Fibroblast of lung (primary cell): ENCODE data around the gene ALDH5A1. TPM values are rescaled to one million over a fixed set of nuclear protein-coding genes. Genes with fewer than 3 reads are reported as not detected.

Experiments
- DNase-seq, 2 donors: peaks; one replicate each; pipeline versions ENCODE4 v3.0.0 to v3.0.0-alpha.2; 2010; ENCODE audit warnings: low read depth in 2 of 2
- H2AFZ ChIP-seq: 2 replicates; pipeline ENCODE4 v1.5.1; 2012; ENCODE audit warnings: low read length, control low read depth, inconsistent platforms
- H3K27ac ChIP-seq: 2 replicates; pipeline ENCODE4 v1.5.1; 2011; ENCODE audit warnings: low read length, control low read depth; ENCODE audit not compliant: insufficient read depth
- H3K27me3 ChIP-seq: 2 replicates; pipeline ENCODE4 v1.5.1; 2011; ENCODE audit warnings: mild to moderate bottlenecking, low read length; ENCODE audit not compliant: control insufficient read depth, insufficient read depth
- H3K36me3 ChIP-seq: 2 replicates; pipeline ENCODE4 v1.5.1; 2011; ENCODE audit warnings: low read length; ENCODE audit not compliant: control insufficient read depth, insufficient read depth
- H3K4me1 ChIP-seq: 2 replicates; pipeline ENCODE4 v1.5.1; 2011; ENCODE audit warnings: low read length; ENCODE audit not compliant: control insufficient read depth, insufficient read depth; ENCODE audit errors: extremely low read depth
- H3K4me2 ChIP-seq: 2 replicates; pipeline ENCODE4 v1.5.1; 2011; ENCODE audit warnings: low read length, control low read depth; ENCODE audit not compliant: insufficient read depth; ENCODE audit errors: extremely low read depth
- H3K4me3 ChIP-seq, 4 experiments: fragments of 200-600 bp in 1 of 4; sonication (generic) in 1 of 4; replicated peaks in 1 of 4; 2 replicates each; pipeline ENCODE4 v1.5.1; 2011 to 2016; ENCODE audit warnings: low read length in 4 of 4, low read depth in 3 of 4, mild to moderate bottlenecking in 3 of 4, control low read depth in 2 of 4, inconsistent platforms in 1 of 4, mixed read lengths in 1 of 4; ENCODE audit not compliant: insufficient read depth in 1 of 4; ENCODE audit errors: control extremely low read depth in 1 of 4
- H3K79me2 ChIP-seq: 2 replicates; pipeline ENCODE4 v1.5.1; 2012; ENCODE audit warnings: mild to moderate bottlenecking, low read length, inconsistent platforms; ENCODE audit not compliant: control insufficient read depth, insufficient read depth
- H3K9ac ChIP-seq: 2 replicates; pipeline ENCODE4 v1.5.1; 2011; ENCODE audit warnings: mild to moderate bottlenecking, low read length, control low read depth; ENCODE audit not compliant: insufficient read depth
- H3K9me3 ChIP-seq: 2 replicates; pipeline ENCODE4 v1.5.1; 2012; ENCODE audit warnings: low read depth, low read length; ENCODE audit not compliant: control insufficient read depth, insufficient read depth
- H4K20me1 ChIP-seq: 2 replicates; pipeline ENCODE4 v1.5.1; 2011; ENCODE audit warnings: low read length; ENCODE audit not compliant: control insufficient read depth, insufficient read depth; ENCODE audit errors: extremely low read depth
- EZH2 ChIP-seq: IDR thresholded peaks from 2 replicates; pipeline ENCODE4 v1.5.1; 2012; ENCODE audit warnings: low read length, control low read depth, mild to moderate bottlenecking; ENCODE audit errors: missing control alignments
- polyA plus RNA-seq, 2 donors: library from polyadenylated mRNA; depleted of rRNA in 1 of 2; stranded (reverse) in 1 of 2; unstranded in 1 of 2; fragments of >200 nt; gene quantifications; 2 replicates each; pipeline ENCODE4 v1.2.1, GENCODE V29; 2011 to 2012; ENCODE audit warnings: missing spikeins in 1 of 2
- total RNA-seq: library from RNA; depleted of rRNA; stranded (reverse); fragments of >200 nt; gene quantifications from 2 replicates; pipeline ENCODE4 v1.2.1, GENCODE V29; 2014
- TF ChIP-seq, protein P1 (sequence below), 2 donors: IDR thresholded peaks in 1 of 2; conservative IDR thresholded peaks in 1 of 2; 1 replicate in 1 of 2; 2 replicates in 1 of 2; pipeline ENCODE4 v1.5.1; 2011 to 2012; ENCODE audit warnings: low read length in 2 of 2, control low read depth in 1 of 2, inconsistent platforms in 1 of 2, low read depth in 1 of 2, mild to moderate bottlenecking in 1 of 2

The ALDH5A1 gene
- total and polyA plus RNA-seq, 2 donors (not counting 1 experiment from before 2014, with no cell fraction given): 0.23 to 0.33 TPM

DNA sequence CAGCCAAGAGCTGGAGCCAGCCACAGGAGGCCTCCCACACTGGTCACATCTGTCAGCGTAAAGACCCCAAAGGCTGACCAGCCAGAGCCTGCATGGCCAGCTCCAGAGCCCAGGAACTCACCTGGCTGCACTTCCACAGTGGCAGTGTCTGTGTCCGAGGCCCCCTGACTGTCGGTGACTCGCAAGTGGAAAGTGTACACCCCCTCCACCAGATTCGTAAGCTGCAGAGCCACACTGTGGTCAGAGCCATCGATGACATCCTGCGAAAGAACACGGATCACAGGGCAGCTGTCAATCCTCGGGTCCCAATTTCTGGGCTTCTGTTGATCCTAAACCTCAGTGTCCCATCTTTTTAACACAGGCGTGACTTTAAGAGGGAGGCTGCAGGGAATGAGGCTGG lies 69.3 kb downstream of the ALDH5A1 start:
- Histone ChIP-seq H4K20me1 (no peaks in the 10 kb centered on the region), H3K4me1 (no peaks in the 10 kb centered on the region), H3K4me2 (no peak overlapping the region), H3K27ac (no peak overlapping the region), H3K27me3 (no peaks in the 10 kb centered on the region), H3K9me3 (no peaks in the 10 kb centered on the region), H3K79me2 (no peaks in the 10 kb centered on the region), H3K9ac (no peak overlapping the region), H3K4me3 (no peak overlapping the region), H3K36me3 (no peaks in the 10 kb centered on the region), H2AFZ (no peak overlapping the region)
- TF ChIP-seq EZH2: no peak
- TF ChIP-seq, protein P1, sequence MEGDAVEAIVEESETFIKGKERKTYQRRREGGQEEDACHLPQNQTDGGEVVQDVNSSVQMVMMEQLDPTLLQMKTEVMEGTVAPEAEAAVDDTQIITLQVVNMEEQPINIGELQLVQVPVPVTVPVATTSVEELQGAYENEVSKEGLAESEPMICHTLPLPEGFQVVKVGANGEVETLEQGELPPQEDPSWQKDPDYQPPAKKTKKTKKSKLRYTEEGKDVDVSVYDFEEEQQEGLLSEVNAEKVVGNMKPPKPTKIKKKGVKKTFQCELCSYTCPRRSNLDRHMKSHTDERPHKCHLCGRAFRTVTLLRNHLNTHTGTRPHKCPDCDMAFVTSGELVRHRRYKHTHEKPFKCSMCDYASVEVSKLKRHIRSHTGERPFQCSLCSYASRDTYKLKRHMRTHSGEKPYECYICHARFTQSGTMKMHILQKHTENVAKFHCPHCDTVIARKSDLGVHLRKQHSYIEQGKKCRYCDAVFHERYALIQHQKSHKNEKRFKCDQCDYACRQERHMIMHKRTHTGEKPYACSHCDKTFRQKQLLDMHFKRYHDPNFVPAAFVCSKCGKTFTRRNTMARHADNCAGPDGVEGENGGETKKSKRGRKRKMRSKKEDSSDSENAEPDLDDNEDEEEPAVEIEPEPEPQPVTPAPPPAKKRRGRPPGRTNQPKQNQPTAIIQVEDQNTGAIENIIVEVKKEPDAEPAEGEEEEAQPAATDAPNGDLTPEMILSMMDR (conservative IDR thresholded peaks at IDR 0.05 in 1 of 2, IDR thresholded peaks at IDR 0.05 in 1 of 2; ENCODE audit: low read depth in 1 of 2, low read length in 2 of 2): no peak
- DNase-seq: no peak

DNA sequence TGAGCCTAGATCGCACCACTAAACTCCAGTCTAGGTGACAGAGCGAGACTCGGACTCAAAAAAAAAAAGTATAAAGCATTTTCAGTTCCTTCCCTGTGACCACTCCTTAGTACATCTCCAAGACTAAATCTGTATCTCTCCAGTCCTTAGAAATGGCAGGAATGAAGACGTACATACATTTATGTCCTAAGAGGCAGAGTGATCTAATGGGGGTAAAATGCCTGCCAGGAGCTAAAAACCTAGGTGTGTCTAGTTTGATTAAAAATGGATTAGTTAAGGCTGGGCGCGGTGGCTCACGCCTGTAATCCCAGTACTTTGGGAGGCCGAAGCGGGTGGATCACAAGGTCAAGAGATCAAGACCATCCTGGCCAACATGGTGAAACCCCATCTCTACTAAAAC lies 70.4 kb downstream of the ALDH5A1 start:
- Histone ChIP-seq H3K4me1 (no peaks in the 10 kb centered on the region), H3K9me3 (no peaks in the 10 kb centered on the region), H3K79me2 (no peaks in the 10 kb centered on the region), H3K27ac (no peak overlapping the region), H4K20me1 (no peaks in the 10 kb centered on the region), H3K27me3 (peaks cover 6% of the 10 kb centered on the region), H3K9ac (no peak overlapping the region), H3K4me2 (no peak overlapping the region), H3K4me3 (no peak overlapping the region), H3K36me3 (no peaks in the 10 kb centered on the region), H2AFZ (no peak overlapping the region)
- no peak for TF ChIP-seq EZH2
- TF ChIP-seq, protein P1 (conservative IDR thresholded peaks at IDR 0.05 in 1 of 2, IDR thresholded peaks at IDR 0.05 in 1 of 2; ENCODE audit: low read depth in 1 of 2, low read length in 2 of 2): no peak
- DNase-seq: no peak

DNA sequence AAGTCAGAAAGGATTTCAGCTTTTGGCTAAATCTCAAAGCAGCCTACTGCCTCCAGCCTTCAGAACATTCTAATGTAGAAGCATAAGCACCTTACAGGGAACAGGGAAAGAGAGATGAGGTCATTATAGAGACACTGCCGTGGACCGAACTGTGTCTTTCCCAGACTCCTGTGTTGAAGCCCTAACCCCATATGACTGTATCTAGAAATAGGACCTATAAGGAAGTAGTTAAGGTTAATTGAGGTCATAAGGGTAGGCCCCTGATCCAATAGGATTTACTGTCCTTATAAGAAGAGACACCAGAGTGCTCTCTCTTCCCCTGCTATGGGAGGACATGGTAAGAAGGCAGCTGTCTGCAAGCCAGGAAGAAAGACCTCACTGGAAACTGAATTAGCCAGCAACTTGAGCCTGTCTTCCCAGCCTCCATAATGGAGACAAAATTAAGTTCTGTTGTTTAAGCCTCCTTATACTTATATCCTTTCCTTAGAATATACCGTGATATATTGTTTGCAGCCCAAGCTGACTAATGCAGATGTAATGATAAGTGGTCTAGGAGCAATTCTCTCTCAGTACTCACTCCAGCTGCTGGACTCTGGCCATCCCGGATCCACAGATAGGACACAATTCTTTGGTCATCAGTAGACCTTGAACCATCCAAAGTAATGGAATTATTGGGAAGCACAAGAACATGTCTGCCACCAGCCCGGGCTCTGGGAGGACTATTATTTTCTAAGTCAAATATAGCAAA lies 71.4 kb downstream of the ALDH5A1 start:
- DNase-seq: peak; percentile 1 to 43
- Histone ChIP-seq H4K20me1 (no peaks in the 10 kb centered on the region), H3K4me2 (no peak overlapping the region), H3K27ac (no peak overlapping the region), H3K27me3 (peaks cover 6% of the 10 kb centered on the region), H3K9me3 (no peaks in the 10 kb centered on the region), H3K4me3 (no peak overlapping the region), H2AFZ (no peak overlapping the region), H3K36me3 (no peaks in the 10 kb centered on the region), H3K9ac (no peak overlapping the region), H3K4me1 (no peaks in the 10 kb centered on the region), H3K79me2 (no peaks in the 10 kb centered on the region)
- TF ChIP-seq, protein P1 (conservative IDR thresholded peaks at IDR 0.05 in 1 of 2, IDR thresholded peaks at IDR 0.05 in 1 of 2; ENCODE audit: low read depth in 1 of 2, low read length in 2 of 2): no peak
- no peak for TF ChIP-seq EZH2
